ENCODE data around the gene CSF1R. TPM values are rescaled to one million over a fixed set of nuclear protein-coding genes. Genes with fewer than 3 reads are reported as not detected.
A peak's percentile ranks its signal among the peaks of the same experiment; 100 is the strongest.

Gene CSF1R
- total RNA-seq, 1 experiment from 2014 or later, result 0.96 TPM

DNA sequence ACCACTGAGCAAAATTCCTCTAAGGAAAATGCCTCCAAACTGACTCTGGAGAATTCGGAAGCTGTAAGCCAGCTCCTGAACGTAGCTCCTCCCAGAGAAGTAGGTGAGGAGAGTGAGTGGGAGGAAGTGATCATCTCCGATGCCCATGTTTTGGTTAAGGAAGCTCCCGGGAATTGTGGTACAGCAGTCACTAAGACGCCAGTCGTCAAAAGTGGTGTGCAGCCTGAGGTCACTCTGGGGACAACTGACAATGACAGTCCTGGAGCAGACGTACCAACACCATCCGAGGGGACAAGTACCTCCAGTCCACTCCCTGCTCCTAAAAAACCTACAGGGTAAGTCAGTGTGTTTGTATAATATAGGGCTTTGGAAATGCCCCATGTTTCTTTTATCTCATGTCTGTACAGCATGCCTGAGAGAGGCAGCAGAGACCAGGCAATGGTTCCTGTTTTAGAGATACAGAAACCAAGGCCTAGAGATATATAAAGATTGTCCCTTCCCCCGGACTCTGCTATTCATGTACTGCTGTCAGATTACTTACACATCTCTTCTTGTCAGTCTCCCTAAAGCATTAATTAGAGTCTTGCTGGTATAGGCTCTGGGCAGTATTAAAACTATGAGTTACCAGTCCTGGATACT lies 61.9 kb downstream of the CSF1R start:
- no peak for DNase-seq (ENCODE audit: low spot score)

- DNase-seq (ENCODE audit: low spot score), result no peak
These were observed 63.2 kb downstream of the CSF1R start for GRCh38 chr5:150023136-150023535.

- no peak for DNase-seq (ENCODE audit: low spot score)
These were observed 63.7 kb downstream of the CSF1R start for GRCh38 chr5:150022681-150023080.

DNA sequence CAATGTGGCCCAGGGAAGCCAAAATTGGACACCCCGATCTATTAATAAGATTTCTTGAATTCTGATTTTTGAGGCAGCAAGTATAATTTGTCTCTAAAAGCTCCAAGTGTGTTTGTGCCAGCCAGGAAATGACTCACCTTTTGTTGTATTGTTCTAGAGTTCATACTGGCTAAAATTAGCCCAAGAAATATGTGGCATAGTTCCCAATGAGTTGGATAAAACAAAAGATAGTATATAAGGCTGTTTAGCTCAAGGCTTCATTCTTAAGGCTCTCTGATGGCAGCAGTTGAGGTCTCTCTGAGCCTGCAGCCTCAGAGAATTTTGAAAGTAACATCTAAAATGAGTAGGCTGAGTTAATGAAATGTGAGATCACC lies 64.2 kb downstream of the CSF1R start:
- peak; percentile 97 for DNase-seq (ENCODE audit: low spot score)

- DNase-seq (ENCODE audit: low spot score), result peak; percentile 90
These were observed 64.7 kb downstream of the CSF1R start for GRCh38 chr5:150021491-150022157.

DNA sequence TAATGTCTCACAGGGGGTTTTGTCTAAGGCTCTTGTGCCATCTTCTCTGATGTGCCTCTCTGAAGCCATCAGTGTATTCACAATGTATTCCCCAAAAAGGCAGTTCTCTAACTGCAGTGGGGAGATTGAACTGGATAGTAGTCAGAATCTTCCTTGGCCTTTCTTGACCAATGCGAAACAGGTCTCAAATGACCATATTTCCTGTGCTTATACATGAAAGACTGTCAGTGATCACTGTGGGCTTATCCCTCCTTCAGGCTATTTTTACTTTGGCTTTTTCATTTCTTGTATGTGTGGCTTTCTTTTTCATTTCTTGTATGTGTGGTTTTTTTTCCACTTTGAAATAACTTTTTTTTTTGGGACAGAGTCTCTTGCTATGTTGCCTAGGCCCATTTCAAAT lies 66.1 kb downstream of the CSF1R start:
- no peak for DNase-seq (ENCODE audit: low spot score)

DNA sequence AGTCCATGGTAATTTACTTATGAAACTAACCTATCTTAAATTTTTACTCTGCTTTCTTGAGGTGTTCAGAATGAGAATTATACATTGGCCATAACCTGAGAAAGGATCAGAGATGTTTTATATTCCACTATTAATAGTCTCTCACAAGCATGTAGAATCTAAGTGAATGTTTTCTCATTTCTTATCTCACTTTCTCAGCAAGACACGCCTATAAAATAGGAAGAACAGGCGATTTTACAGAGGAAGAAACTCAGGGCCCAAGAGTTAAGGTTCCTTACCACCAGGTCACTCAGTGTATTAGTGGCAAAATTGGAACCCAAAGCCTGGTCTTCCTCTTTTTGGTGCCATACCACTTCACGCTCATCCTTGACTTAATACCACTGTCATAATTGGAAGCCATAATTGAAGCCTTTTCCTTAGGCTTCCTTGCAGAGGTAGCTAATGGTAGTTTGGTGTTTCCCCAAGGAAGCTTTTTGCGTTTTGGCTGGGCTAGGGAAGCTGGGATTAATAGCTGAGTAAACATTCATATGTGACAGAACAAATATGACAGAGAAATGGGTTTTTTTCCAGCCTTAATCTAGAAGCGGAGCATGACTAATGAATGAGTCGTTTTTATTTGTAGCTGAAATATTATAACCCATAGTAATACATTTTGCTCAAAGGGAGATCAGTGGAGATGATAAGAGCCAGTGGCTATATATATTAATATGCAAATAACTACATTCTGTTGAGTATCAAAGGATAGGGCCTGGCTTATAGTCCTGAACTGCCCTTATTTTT lies 68.9 kb downstream of the CSF1R start:
- peak; percentile 46 for DNase-seq (ENCODE audit: low spot score)

GRCh38 chr5:150016537-150016936 lies 69.8 kb downstream of the CSF1R start:
- DNase-seq (ENCODE audit: low spot score), result no peak

DNA sequence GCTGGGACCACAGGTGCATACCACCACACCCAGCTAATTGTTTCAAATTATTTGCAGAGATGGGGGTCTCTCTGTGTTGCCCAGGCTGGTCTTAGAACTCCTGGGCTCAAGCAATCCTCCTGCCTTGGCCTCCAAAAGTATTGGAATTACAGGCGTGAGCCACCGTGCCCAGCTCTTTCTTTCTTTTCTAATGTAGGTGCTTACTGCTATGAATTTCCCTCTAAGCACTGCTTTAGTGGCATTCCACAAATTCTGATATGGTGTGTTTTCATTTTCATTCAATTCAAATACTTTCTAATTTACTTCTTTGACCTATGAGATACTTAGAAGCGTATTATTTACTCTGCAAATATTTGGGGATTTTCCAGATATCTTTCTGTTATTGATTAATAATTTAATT lies 70.9 kb downstream of the CSF1R start:
- DNase-seq (ENCODE audit: low spot score), result no peak

DNA sequence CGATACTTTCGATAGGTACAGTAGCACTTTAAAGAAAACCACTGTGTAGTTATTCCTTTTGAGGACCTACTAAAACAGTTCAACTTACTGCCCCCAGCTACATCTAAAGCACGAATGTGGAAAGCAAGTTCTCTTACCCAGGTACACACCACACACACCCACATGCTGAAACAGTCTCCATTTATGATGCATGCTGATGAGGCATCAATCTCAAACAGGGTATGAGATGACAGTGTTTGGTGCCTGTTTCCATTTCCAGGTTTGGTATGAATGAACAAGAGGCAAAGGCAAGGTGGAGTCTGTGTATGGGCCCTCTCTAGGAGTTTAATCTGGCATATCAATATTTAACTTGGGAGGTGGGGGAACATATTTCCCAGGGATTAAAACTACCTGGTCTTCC lies 71.9 kb downstream of the CSF1R start:
- DNase-seq (ENCODE audit: low spot score), result no peak

DNA sequence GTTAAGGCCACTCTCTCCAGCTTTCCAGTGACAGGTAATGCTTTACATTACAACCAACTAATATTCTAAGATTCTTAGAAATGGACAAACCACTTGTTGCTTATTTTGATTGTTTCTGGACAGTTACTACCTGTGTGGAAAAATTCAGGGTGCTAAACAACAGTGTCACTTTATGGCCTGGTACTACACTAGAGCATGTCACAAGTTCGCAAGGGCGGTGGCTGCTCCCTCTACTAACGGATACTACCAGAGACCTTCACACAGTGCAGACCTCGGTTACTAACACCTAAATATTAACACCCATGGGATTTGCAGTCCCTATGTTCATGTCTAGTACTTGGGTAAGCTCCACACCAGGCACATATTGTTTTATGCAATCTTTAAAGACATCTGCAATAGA lies 72.4 kb downstream of the CSF1R start:
- no peak for DNase-seq (ENCODE audit: low spot score)

DNA sequence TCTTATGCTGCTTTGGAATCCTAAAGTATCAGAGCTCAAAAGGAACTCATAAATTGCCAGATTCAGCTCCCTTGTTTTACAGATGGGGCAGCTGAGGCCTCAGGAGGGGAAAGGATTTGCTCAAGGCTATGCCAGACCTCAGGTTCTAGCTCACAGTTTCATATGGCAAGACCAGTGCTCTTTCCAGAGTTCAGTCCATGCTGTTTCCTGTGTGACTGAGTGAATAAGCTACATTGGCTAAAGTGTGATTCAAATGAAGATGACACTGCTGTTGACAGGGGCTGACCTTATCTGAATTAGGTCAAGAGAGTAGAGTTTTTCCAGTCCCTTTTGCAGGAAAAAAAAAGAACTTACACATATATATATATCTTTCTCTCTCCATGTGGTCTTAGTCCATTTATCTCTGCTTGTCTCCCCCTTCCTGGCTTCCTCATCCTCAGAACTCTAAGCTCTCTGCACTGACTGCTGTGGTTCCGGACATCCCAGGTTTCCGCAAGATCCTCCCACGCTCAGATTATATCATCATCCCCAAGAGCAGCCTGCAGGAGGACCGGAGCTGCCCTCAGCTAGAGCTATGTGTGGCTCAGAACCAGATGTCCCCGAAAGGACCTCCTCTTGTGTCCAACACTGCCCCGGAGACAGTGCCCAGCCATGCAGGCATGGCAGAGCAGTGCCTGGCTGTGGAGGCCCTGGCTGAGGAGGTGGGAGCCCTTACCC lies 76.5 kb downstream of the CSF1R start:
- no peak for DNase-seq (ENCODE audit: low spot score)

- no peak for DNase-seq (ENCODE audit: low spot score)
These were observed 79.3 kb downstream of the CSF1R start for GRCh38 chr5:150007050-150007449.

DNA sequence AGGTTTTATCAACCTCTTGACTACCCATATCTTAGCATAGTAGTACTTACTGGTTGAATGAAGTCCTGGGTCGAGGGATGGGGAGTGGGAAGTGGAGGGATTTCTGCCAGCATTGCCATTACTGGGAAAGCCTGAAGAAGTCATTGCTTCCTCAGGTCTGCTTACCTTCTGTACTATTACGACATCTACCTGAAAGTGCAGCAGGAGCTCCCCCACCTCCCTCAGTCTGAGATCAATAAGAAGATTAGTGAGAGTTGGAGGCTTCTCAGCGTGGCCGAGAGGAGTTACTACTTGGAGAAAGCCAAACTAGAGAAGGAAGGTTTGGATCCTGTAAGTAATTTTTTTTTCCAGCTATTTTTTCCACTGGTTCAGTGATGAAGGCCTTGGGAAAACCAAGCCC lies 80.0 kb downstream of the CSF1R start:
- no peak for DNase-seq (ENCODE audit: low spot score)

Other genes with a start within 250 kb of the CSF1R start
- 0.10 and 0.41 TPM in 2 replicates for gene PDE6A, start 141.8 kb downstream of the CSF1R start, total RNA-seq (2014; rRNA removed; shearing (Covaris generic))
- 20.0 and 26.3 TPM in 2 replicates for gene SLC26A2, start 125.8 kb downstream of the CSF1R start, total RNA-seq (2014; rRNA removed; shearing (Covaris generic))
- 8.1 and 14.3 TPM in 2 replicates for gene TIGD6, start 85.9 kb downstream of the CSF1R start, total RNA-seq (2014; rRNA removed; shearing (Covaris generic))
- gene HMGXB3, start 85.8 kb downstream of the CSF1R start, total RNA-seq (2014; rRNA removed; shearing (Covaris generic)), result 36.8 and 37.1 TPM in 2 replicates
- gene PDGFRB, start 69.3 kb upstream of the CSF1R start, total RNA-seq (2014; rRNA removed; shearing (Covaris generic)), result 33.5 and 55.9 TPM in 2 replicates
- gene CDX1, start 80.2 kb upstream of the CSF1R start, total RNA-seq (2014; rRNA removed; shearing (Covaris generic)), result not detected in 2 replicates
- not detected in 2 replicates for gene SLC6A7, start 103.5 kb upstream of the CSF1R start, total RNA-seq (2014; rRNA removed; shearing (Covaris generic))
- gene CAMK2A, start 203.2 kb upstream of the CSF1R start, total RNA-seq (2014; rRNA removed; shearing (Covaris generic)), result 1.2 and 1.3 TPM in 2 replicates
- 1.9 and 5.0 TPM in 2 replicates for gene ARSI, start 216.4 kb upstream of the CSF1R start, total RNA-seq (2014; rRNA removed; shearing (Covaris generic))